ENCODE data around the gene REXO1.

The REXO1 gene

GRCh38 chr19:1775951-1776605, 72.2 kb downstream of the REXO1 start:
- H3K4me1 ChIP-seq (ENCODE audit: control insufficient read depth, insufficient read depth, low read length) = no peaks in the 10 kb centered on the region
- peaks cover 31% of the 10 kb centered on the region for H3K27me3 ChIP-seq (ENCODE audit: control insufficient read depth, insufficient read depth, low read length)
- H3K9ac ChIP-seq (ENCODE audit: low read length) = no peak overlapping the region
- no peak overlapping the region for H3K27ac ChIP-seq (ENCODE audit: low read depth, low read length)
- H3K36me3 ChIP-seq (ENCODE audit: control insufficient read depth, insufficient read depth, low read length) = no peaks in the 10 kb centered on the region
- no peak overlapping the region for H3K4me3 ChIP-seq (ENCODE audit: low read length)

GRCh38 chr19:1774989-1775772, 73.1 kb downstream of the REXO1 start:
- no peak overlapping the region for H3K4me3 ChIP-seq (ENCODE audit: low read length)
- peaks cover 29% of the 10 kb centered on the region for H3K27me3 ChIP-seq (ENCODE audit: control insufficient read depth, insufficient read depth, low read length)
- H3K9ac ChIP-seq (ENCODE audit: low read length) = no peak overlapping the region
- no peaks in the 10 kb centered on the region for H3K4me1 ChIP-seq (ENCODE audit: control insufficient read depth, insufficient read depth, low read length)
- H3K27ac ChIP-seq (ENCODE audit: low read depth, low read length) = no peak overlapping the region
- H3K36me3 ChIP-seq (ENCODE audit: control insufficient read depth, insufficient read depth, low read length) = no peaks in the 10 kb centered on the region

- Histone ChIP-seq H3K4me3 (ENCODE audit: low read length) (no peak overlapping the region), H3K4me1 (ENCODE audit: control insufficient read depth, insufficient read depth, low read length) (no peaks in the 10 kb centered on the region), H3K27ac (ENCODE audit: low read depth, low read length) (no peak overlapping the region), H3K36me3 (ENCODE audit: control insufficient read depth, insufficient read depth, low read length) (no peaks in the 10 kb centered on the region), H3K27me3 (ENCODE audit: control insufficient read depth, insufficient read depth, low read length) (peaks cover 35% of the 10 kb centered on the region), H3K9ac (ENCODE audit: low read length) (no peak overlapping the region)
Observed at GRCh38 chr19:1773184-1773583, 75.1 kb downstream of the REXO1 start.

- Histone ChIP-seq H3K27me3 (ENCODE audit: control insufficient read depth, insufficient read depth, low read length) (peaks cover 42% of the 10 kb centered on the region), H3K4me3 (ENCODE audit: low read length) (no peak overlapping the region), H3K36me3 (ENCODE audit: control insufficient read depth, insufficient read depth, low read length) (no peaks in the 10 kb centered on the region), H3K27ac (ENCODE audit: low read depth, low read length) (no peak overlapping the region), H3K9ac (ENCODE audit: low read length) (no peak overlapping the region), H3K4me1 (ENCODE audit: control insufficient read depth, insufficient read depth, low read length) (no peaks in the 10 kb centered on the region)
Observed at GRCh38 chr19:1770866-1771576, 77.3 kb downstream of the REXO1 start.

GRCh38 chr19:1769645-1769985, 78.7 kb downstream of the REXO1 start:
- H3K36me3 ChIP-seq (ENCODE audit: control insufficient read depth, insufficient read depth, low read length) = no peaks in the 10 kb centered on the region
- no peak overlapping the region for H3K9ac ChIP-seq (ENCODE audit: low read length)
- no peaks in the 10 kb centered on the region for H3K4me1 ChIP-seq (ENCODE audit: control insufficient read depth, insufficient read depth, low read length)
- no peak overlapping the region for H3K27ac ChIP-seq (ENCODE audit: low read depth, low read length)
- peaks cover 53% of the 10 kb centered on the region for H3K27me3 ChIP-seq (ENCODE audit: control insufficient read depth, insufficient read depth, low read length)
- H3K4me3 ChIP-seq (ENCODE audit: low read length) = no peak overlapping the region

- peaks cover 55% of the 10 kb centered on the region for H3K27me3 ChIP-seq (ENCODE audit: control insufficient read depth, insufficient read depth, low read length)
- H3K27ac ChIP-seq (ENCODE audit: low read depth, low read length) = no peak overlapping the region
- no peak overlapping the region for H3K4me3 ChIP-seq (ENCODE audit: low read length)
- H3K9ac ChIP-seq (ENCODE audit: low read length) = no peak overlapping the region
- H3K4me1 ChIP-seq (ENCODE audit: control insufficient read depth, insufficient read depth, low read length) = no peaks in the 10 kb centered on the region
- H3K36me3 ChIP-seq (ENCODE audit: control insufficient read depth, insufficient read depth, low read length) = no peaks in the 10 kb centered on the region
Observed at GRCh38 chr19:1768918-1769644, 79.2 kb downstream of the REXO1 start.

- Histone ChIP-seq H3K27me3 (ENCODE audit: control insufficient read depth, insufficient read depth, low read length) (peaks cover 53% of the 10 kb centered on the region), H3K9ac (ENCODE audit: low read length) (no peak overlapping the region), H3K36me3 (ENCODE audit: control insufficient read depth, insufficient read depth, low read length) (no peaks in the 10 kb centered on the region), H3K27ac (ENCODE audit: low read depth, low read length) (no peak overlapping the region), H3K4me1 (ENCODE audit: control insufficient read depth, insufficient read depth, low read length) (no peaks in the 10 kb centered on the region), H3K4me3 (ENCODE audit: low read length) (no peak overlapping the region)
Observed at GRCh38 chr19:1768248-1768647, 80.0 kb downstream of the REXO1 start.

- peaks cover 56% of the 10 kb centered on the region for H3K27me3 ChIP-seq (ENCODE audit: control insufficient read depth, insufficient read depth, low read length)
- no peak overlapping the region for H3K9ac ChIP-seq (ENCODE audit: low read length)
- H3K4me1 ChIP-seq (ENCODE audit: control insufficient read depth, insufficient read depth, low read length) = no peaks in the 10 kb centered on the region
- no peaks in the 10 kb centered on the region for H3K36me3 ChIP-seq (ENCODE audit: control insufficient read depth, insufficient read depth, low read length)
- no peak overlapping the region for H3K27ac ChIP-seq (ENCODE audit: low read depth, low read length)
- H3K4me3 ChIP-seq (ENCODE audit: low read length) = no peak overlapping the region
Observed at GRCh38 chr19:1767464-1767933, 80.8 kb downstream of the REXO1 start.

GRCh38 chr19:1766800-1767352, 81.4 kb downstream of the REXO1 start:
- no peak overlapping the region for H3K9ac ChIP-seq (ENCODE audit: low read length)
- no peak overlapping the region for H3K4me3 ChIP-seq (ENCODE audit: low read length)
- no peaks in the 10 kb centered on the region for H3K36me3 ChIP-seq (ENCODE audit: control insufficient read depth, insufficient read depth, low read length)
- no peaks in the 10 kb centered on the region for H3K4me1 ChIP-seq (ENCODE audit: control insufficient read depth, insufficient read depth, low read length)
- no peak overlapping the region for H3K27ac ChIP-seq (ENCODE audit: low read depth, low read length)
- H3K27me3 ChIP-seq (ENCODE audit: control insufficient read depth, insufficient read depth, low read length) = peaks cover 59% of the 10 kb centered on the region

GRCh38 chr19:1765904-1766799, 82.1 kb downstream of the REXO1 start:
- Histone ChIP-seq H3K27ac (ENCODE audit: low read depth, low read length) (no peak overlapping the region), H3K36me3 (ENCODE audit: control insufficient read depth, insufficient read depth, low read length) (no peaks in the 10 kb centered on the region), H3K4me1 (ENCODE audit: control insufficient read depth, insufficient read depth, low read length) (no peaks in the 10 kb centered on the region), H3K27me3 (ENCODE audit: control insufficient read depth, insufficient read depth, low read length) (peaks cover 66% of the 10 kb centered on the region), H3K9ac (ENCODE audit: low read length) (no peak overlapping the region), H3K4me3 (ENCODE audit: low read length) (no peak overlapping the region)

Data from rectal smooth muscle tissue (tissue), 1 donor.